Measurements from ENCODE around the gene RALBP1. TPM values are rescaled to one million over a fixed set of nuclear protein-coding genes. Genes with fewer than 3 reads are reported as not detected.
"Not testable (repeated sequence)": the region's sequence is repeated elsewhere in the genome, so short reads cannot be mapped to it uniquely, and the experiment has no call there.

RALBP1 gene
- polyA plus RNA-seq, 1 donor from 2014 or later = 49.8 TPM

DNA sequence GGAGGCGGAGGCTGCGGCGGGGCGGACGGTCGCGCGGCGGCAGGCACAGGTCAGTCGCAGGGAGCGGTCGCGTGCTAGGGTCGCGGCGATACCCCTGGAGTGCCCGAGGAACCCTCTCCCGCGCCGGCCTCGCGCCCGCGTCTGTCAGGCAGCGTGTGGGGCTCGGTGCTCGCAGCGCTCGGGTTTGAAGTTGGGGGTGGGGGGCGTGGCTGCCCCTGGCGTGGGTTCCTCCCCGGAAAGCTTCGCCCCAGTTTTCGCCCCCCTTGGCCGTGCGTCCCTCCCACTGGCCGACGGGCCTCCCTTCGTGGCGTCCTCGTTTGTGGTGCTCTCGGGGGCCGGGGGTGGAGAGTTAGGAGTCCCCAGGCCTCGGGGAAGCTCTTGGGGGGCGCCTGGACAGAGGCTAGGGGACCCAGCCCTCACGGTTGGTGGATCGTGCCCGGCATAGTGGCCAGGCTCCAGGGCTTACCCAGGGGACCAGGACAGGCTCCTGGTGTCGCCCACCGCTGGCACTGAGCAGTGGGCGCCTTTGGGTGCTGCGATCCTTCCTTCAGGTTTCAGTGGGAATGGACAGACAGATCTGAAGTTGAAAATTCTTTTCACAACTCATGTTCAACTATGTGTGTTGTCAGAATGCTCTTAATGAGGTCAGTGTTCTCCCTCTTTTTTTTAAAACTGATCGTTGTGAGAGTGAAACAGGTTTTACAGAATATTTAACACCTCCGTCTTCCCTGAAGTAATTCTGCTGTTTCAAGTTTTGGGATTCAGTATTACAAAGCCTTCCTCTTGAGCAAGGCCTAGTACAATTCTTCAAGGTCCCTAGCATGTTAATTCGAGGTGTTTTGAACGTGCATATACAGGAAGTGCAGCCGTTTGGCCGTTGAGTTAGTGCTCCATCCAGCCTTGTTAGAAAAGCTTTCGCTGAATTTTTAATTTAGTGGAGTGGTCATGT lies 604 bp downstream of the RALBP1 start:
- Mint-ChIP-seq H3K27ac (peak overlapping the region; percentile 73 to 97 (median 91)), H3K9me3 (peaks cover 0 to 3% (median 0%) of the 10 kb centered on the region in 3 donors), H3K36me3 (no peaks in the 10 kb centered on the region), H3K4me3 (peak overlapping the region; percentile 94 to 100 (median 98)), H3K27me3 (no peaks in the 10 kb centered on the region), H3K4me1 (peaks cover 19 to 24% (median 20%) of the 10 kb centered on the region in 3 donors)

DNA sequence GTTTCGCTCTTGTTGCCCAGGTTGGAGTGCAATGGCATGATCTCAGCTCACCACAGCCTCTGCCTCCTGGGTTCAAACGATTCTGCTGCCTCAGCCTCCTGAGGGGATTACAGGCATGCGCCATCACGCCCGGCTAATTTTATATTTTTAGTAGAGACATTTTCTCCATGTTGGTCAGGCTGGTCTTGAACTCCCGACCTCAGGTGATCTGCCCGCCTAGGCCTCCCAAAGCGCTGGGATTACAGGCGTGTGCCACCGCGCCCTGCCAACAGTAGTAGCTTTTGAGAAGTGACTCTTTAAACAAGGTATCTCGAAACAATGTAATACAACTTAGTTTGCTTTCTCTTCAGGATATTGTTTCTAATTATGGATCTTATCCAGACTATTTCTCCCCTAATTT lies 1.6 kb downstream of the RALBP1 start:
- not testable (repeated sequence) for H3K36me3 Mint-ChIP-seq, H3K9me3 Mint-ChIP-seq, H3K27me3 Mint-ChIP-seq
- peaks cover 23 to 31% (median 26%) of the 10 kb centered on the region in 3 donors for H3K4me1 Mint-ChIP-seq
- peak overlapping the region in 2 of 3 donors; percentile 32 to 67 for H3K27ac Mint-ChIP-seq
- peak overlapping the region; percentile 44 to 95 (median 83) for H3K4me3 Mint-ChIP-seq

DNA sequence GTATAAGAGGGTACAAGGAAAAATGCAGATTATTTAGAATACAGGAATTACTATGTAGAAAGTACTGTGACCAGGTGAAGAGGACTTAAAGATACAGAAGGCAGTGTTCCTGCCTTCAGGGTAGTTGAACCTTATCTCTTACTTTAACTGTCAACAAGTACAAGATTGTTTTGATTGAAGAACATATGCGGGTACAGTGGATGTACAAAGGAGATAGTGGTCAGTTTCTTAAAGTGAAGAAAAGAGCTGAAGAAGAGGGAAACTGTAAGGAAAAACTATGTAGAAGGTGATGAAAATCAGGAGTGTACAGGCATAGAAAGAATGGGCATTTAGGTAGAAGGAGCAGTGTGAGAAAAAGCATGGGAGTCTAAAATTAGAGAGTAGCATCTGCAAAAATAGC lies 2.2 kb downstream of the RALBP1 start:
- Mint-ChIP-seq H3K4me3 (peak overlapping the region in 2 of 4 donors; percentile 71 to 75), H3K36me3 (no peaks in the 10 kb centered on the region), H3K27me3 (no peaks in the 10 kb centered on the region), H3K4me1 (peaks cover 26 to 35% (median 28%) of the 10 kb centered on the region in 3 donors), H3K9me3 (peaks cover 0 to 3% (median 0%) of the 10 kb centered on the region in 3 donors), H3K27ac (peak overlapping the region in 2 of 3 donors; percentile 32 to 49)

DNA sequence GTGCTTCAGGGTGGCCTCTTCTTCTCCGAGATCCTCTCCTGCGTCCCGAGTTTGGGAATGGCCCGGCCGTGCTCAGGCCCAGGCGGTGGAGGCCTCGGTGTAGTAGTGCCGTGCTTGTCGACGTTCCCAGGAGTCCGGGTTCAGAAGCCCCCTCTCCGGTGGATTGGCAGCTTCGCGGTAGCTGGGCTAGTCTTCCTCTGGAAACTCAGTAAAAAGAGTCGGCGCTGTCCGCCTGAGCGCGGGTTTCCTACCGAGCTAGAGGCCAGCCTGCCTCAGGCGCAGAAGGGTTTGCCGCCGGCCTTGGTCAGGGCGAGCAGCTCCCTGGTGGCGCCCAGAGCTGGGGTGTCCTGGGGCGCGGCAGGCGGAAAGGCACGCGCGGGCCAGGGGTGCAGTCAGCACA lies 3.2 kb downstream of the RALBP1 start:
- no peak overlapping the region for H3K27ac Mint-ChIP-seq
- H3K36me3 Mint-ChIP-seq = no peaks in the 10 kb centered on the region
- H3K9me3 Mint-ChIP-seq = peaks cover 0 to 3% (median 0%) of the 10 kb centered on the region in 3 donors
- H3K4me1 Mint-ChIP-seq = peaks cover 26 to 43% (median 35%) of the 10 kb centered on the region in 3 donors
- no peak overlapping the region for H3K4me3 Mint-ChIP-seq
- H3K27me3 Mint-ChIP-seq = no peaks in the 10 kb centered on the region

DNA sequence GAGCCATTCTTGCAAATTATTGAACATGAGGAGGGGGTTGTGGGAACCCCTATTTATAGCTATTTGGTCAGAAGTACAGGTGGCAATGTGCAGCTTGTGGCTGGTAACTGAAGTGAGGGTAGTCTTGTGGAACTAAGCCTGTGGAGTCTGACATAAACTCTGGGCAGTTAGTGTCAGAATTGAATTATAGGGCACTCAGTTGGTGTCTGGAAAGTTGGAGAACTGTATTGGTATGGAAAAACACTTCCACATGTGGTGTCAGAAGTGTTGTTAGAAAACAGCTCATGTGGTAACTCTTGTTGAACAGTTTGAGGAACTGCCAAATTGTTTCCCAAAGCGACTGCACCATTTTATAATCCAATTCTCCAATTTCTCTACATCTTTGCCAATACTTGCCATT lies 7.5 kb downstream of the RALBP1 start:
- H3K27ac Mint-ChIP-seq = no peak overlapping the region
- peaks cover 0 to 4% (median 0%) of the 10 kb centered on the region in 3 donors for H3K9me3 Mint-ChIP-seq

DNA sequence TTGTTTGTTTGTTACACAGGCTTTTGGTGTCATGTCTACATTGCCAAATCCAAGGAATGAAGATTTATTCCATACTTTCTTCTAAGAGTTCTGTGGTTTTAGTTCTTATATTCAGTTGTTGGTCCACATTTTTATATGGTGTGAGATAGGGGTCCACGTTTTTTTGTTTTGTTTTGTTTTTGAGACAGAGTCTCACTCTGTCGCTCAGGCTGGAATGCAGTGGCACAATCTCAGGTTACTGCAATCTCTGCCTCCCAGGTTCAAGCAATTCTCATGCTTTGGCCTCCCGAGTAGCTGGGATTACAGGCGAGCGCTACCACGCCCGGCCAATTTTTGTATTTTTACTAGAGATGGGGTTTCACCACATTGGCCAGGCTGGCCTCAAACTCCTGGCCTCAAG lies 8.2 kb downstream of the RALBP1 start:
- Mint-ChIP-seq H3K9me3 (peaks cover 0 to 4% (median 0%) of the 10 kb centered on the region in 3 donors), H3K27ac (no peak overlapping the region), H3K4me3 (no peak overlapping the region), H3K36me3 (peaks cover 7% of the 10 kb centered on the region), H3K4me1 (peaks cover 23 to 42% (median 25%) of the 10 kb centered on the region in 3 donors), H3K27me3 (no peaks in the 10 kb centered on the region)

More for the DNA sequence above, 7.5 kb downstream of the RALBP1 start:
- Mint-ChIP-seq H3K4me3 (peak overlapping the region in 1 of 4 donors; percentile 14), H3K36me3 (peaks cover 6% of the 10 kb centered on the region), H3K4me1 (peaks cover 24 to 36% (median 26%) of the 10 kb centered on the region in 3 donors), H3K27me3 (no peaks in the 10 kb centered on the region)

DNA sequence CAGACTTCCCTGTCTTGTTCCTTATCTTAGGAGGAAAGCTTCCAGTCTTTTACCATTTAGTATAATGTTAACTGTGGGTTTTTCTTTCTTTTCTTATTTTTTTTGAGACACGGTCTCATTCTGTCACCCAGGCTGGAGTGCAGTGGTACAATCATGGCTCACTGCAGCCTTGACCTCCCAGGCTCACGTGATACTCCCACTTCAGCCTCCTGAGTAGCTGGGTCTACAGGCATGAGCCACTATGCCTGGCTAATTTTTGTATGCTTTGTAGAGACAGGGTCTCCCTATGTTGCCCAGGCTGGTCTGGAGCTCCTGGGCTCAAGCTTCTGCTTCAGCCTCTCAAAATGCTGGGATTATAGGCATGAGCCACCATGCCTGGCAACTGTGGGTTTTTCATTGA lies 9.5 kb downstream of the RALBP1 start:
- not testable (repeated sequence) for H3K27ac Mint-ChIP-seq, H3K9me3 Mint-ChIP-seq, H3K4me3 Mint-ChIP-seq, H3K36me3 Mint-ChIP-seq, H3K27me3 Mint-ChIP-seq
- H3K4me1 Mint-ChIP-seq = peaks cover 25 to 44% (median 29%) of the 10 kb centered on the region in 3 donors

DNA sequence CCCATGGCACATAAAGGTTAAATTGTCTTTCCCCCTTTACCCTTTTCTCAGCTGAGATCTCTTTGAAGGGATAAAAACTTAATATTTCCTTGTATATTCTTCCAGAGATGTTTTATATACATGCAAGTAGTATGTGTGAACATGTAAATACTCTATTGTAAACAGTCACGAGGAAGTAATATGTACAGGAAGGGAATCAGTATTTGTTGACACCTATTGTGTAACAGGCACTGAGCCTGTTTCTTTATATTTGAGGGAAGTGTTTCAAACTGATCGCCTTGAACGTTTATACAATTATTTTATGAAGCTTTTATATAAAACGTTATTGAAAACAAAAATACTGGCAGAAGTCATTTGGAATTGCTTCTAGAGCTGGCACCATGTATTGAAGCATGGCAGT lies 13.2 kb downstream of the RALBP1 start:
- Mint-ChIP-seq H3K4me3 (no peak overlapping the region), H3K4me1 (peaks cover 15 to 26% (median 22%) of the 10 kb centered on the region in 3 donors), H3K27me3 (no peaks in the 10 kb centered on the region), H3K27ac (no peak overlapping the region), H3K9me3 (peaks cover 0 to 4% (median 0%) of the 10 kb centered on the region in 3 donors), H3K36me3 (peaks cover 9% of the 10 kb centered on the region)

DNA sequence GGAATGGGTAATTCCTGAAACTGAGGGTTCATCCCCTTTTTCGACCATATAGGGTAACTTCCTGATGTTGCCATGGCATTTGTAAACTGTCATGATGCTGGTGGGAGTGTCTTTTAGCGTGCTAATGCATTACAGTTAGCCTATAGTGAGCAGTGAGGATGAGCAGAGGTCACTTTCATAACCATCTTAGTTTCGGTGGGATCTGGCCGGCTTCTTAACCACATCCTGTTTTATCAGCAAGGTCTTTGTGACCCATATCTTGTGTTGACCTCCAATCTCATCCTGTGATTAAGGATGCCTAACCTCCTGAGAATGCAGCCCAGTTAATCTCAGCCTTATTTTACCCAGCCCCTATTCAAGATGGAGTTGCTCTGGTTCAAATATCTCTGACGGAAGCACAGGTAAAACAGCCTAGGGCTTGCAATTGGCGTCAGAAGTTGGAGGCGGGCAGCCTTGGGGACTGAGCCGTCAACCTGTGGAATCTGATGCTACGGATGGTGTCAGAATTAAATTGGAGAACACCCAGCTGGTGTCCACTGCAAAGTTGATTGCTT lies 19.5 kb downstream of the RALBP1 start:
- H3K4me1 Mint-ChIP-seq = peaks cover 16 to 30% (median 23%) of the 10 kb centered on the region in 3 donors
- no peaks in the 10 kb centered on the region for H3K27me3 Mint-ChIP-seq
- no peaks in the 10 kb centered on the region for H3K9me3 Mint-ChIP-seq
- H3K36me3 Mint-ChIP-seq = peaks cover 10% of the 10 kb centered on the region
- H3K4me3 Mint-ChIP-seq = peak overlapping the region in 1 of 4 donors; percentile 9
- H3K27ac Mint-ChIP-seq = no peak overlapping the region

DNA sequence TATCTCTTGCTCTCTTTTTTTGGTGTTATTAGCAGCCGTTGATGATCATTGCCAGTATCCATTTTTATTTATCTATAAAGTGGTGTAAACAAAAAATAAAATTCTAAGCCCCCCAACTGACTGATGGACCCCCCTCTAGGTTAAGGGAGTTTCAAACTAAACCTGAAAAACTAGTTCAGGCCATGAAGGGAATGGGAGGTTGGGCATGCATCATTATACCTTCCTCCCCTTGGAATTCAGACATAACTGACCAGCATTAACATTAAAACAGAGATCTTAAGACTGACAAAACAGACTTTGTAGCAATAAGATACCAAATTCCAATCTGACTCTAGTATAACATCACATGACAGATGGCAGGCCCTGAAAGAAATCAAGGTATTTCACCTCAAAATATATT lies 20.2 kb downstream of the RALBP1 start:
- peak overlapping the region in 1 of 4 donors; percentile 71 for H3K4me3 Mint-ChIP-seq
- peaks cover 13% of the 10 kb centered on the region for H3K36me3 Mint-ChIP-seq
- no peaks in the 10 kb centered on the region for H3K27me3 Mint-ChIP-seq
- no peaks in the 10 kb centered on the region for H3K9me3 Mint-ChIP-seq
- no peak overlapping the region for H3K27ac Mint-ChIP-seq
- peaks cover 16 to 30% (median 24%) of the 10 kb centered on the region in 3 donors for H3K4me1 Mint-ChIP-seq

DNA sequence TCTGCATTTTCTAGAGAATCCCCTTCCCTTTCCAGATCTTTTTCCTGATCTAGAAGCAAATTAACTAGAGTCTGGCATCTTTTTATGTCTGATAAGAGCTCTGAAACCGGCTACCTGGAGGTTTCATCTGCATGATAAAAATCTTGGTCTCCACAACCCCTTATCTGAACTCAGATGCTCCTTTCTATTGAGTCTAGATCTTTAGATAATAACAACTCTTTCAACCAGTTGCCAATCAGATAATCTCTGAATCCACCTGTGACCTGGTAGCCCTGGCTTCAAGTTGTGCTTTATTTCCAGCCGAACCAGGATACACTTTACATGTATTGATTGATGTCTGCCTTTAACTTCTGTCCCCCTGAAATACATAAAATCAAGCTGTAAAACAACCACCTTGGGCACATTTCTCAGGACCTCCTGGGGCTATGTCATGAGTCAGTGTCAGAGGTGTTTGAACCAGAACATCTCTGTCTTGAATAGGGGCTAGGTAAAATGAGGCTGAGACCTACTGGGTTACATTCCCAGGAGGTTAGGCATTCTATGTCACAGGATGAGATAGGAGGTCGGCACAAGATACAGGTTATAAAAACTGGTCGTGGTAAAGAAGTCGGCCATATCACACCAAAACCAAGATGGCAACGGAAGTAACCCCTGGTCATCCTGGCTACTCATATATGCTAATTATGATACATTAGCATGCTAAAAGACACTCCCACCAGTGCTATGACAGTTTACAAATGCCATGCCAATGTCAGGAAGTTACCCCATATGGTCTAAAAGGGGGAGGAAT lies 20.8 kb downstream of the RALBP1 start:
- Mint-ChIP-seq H3K9me3 (no peaks in the 10 kb centered on the region), H3K27me3 (no peaks in the 10 kb centered on the region), H3K36me3 (peaks cover 16% of the 10 kb centered on the region), H3K4me1 (peaks cover 16 to 30% (median 29%) of the 10 kb centered on the region in 3 donors), H3K4me3 (no peak overlapping the region), H3K27ac (peak overlapping the region in 1 of 3 donors; percentile 33)

DNA sequence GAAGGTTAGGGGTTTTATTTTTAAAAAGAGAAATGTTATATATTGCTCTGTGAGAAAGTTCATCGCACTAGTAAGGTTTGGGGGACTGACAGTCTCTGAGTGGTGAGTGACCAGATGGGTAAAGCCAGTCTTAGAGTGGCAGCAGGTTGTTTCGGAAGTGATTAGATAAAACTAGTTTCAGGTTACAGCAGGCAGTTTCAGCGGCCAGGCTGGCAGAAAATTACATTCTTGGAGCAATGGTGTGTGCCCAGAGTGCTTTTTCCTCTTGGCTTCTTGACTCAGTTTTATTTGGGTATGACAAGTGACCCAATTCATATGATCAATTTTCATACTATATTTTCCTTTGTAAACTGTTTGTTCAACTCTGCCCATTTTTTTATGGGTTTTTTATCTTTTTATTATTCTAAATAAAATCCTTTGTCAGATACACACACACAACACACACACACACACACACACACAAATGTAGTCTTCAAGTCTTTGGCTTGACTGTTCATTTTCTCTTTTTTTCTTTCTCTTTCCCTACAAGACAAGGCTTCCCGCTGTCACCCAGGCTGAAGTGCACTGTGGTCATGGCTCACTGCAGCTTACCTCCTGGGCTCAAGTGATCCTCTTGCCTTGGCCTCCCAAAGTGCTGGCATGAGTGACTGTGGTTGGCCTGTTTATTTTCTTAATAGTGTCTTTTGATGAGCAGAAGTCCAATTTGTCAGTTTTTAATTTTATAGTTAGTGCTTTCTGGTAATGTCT lies 30.9 kb downstream of the RALBP1 start:
- Mint-ChIP-seq H3K9me3 (peaks cover 0 to 12% (median 2%) of the 10 kb centered on the region in 3 donors), H3K27me3 (no peaks in the 10 kb centered on the region), H3K4me1 (peaks cover 10 to 30% (median 26%) of the 10 kb centered on the region in 3 donors), H3K27ac (no peak overlapping the region), H3K4me3 (peak overlapping the region in 1 of 4 donors; percentile 50), H3K36me3 (peaks cover 18% of the 10 kb centered on the region)

DNA sequence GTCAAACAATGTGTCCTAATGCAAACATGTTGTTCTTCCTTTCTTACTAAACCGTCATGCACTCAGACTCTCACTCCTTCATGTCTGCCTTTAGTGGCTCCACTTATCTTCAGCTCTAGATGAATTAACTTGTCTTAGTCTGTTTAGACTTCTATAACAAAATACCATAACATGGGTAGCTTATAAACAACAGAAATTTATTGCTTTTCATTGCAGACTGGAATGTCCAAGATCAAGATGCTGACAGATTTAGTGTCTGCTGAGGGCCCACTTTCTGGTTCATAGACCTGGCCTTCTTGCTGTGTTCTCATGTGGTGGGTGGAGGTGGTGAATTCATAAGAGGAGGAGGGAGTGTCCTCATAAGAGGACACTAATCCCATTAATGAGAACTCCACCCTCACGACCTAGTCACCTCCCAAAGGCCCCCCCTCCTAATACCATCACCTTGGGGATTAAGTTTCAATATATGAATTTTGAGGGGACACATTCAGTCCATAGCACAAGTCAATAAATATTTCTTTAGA lies 32.3 kb downstream of the RALBP1 start:
- Mint-ChIP-seq H3K9me3 (peaks cover 0 to 7% (median 0%) of the 10 kb centered on the region in 3 donors), H3K27ac (peak overlapping the region in 1 of 3 donors; percentile 8), H3K27me3 (no peaks in the 10 kb centered on the region), H3K4me3 (no peak overlapping the region), H3K4me1 (peaks cover 10 to 31% (median 26%) of the 10 kb centered on the region in 3 donors), H3K36me3 (peaks cover 8% of the 10 kb centered on the region)
